Liver (tissue), 9 donors: ENCODE measurements around the gene SLC1A2. TPM values are rescaled to one million over a fixed set of nuclear protein-coding genes. Genes with fewer than 3 reads are reported as not detected.

ENCODE experiments used
- DNase-seq: peaks from one replicate; pipeline ENCODE4 v3.0.0-alpha.2; 2017; ENCODE audit warnings: low spot score
- H3K27ac ChIP-seq, 2 donors: one replicate each; pipeline ENCODE4 v1.7.0; 2013; ENCODE audit warnings: inconsistent platforms in 2 of 2, low read length in 2 of 2, control low read depth in 1 of 2, low read depth in 1 of 2, mild to moderate bottlenecking in 1 of 2
- H3K27me3 ChIP-seq, 4 donors: one replicate each; pipeline versions ENCODE4 v1.6.1 to v1.7.0; 2013; ENCODE audit warnings: low read length in 3 of 4, inconsistent platforms in 1 of 4, mild to moderate bottlenecking in 1 of 4, moderate library complexity in 1 of 4; ENCODE audit not compliant: control insufficient read depth in 4 of 4, insufficient read depth in 4 of 4
- H3K36me3 ChIP-seq, 4 donors: one replicate each; pipeline versions ENCODE4 v1.6.1 to v1.7.0; 2013; ENCODE audit warnings: low read length in 3 of 4, mild to moderate bottlenecking in 3 of 4, low read depth in 1 of 4, moderate library complexity in 1 of 4; ENCODE audit not compliant: control insufficient read depth in 4 of 4, insufficient read depth in 3 of 4
- H3K4me1 ChIP-seq, 4 donors: one replicate each; pipeline versions ENCODE4 v1.6.1 to v1.7.0; 2013; ENCODE audit warnings: low read length in 3 of 4, mild to moderate bottlenecking in 3 of 4, moderate library complexity in 1 of 4; ENCODE audit not compliant: control insufficient read depth in 4 of 4, insufficient read depth in 4 of 4
- H3K4me3 ChIP-seq, 3 donors: one replicate each; pipeline versions ENCODE4 v1.6.1 to v1.7.0; 2013; ENCODE audit warnings: low read length in 3 of 3, control low read depth in 1 of 3, low read depth in 1 of 3, mild to moderate bottlenecking in 1 of 3
- H3K9ac ChIP-seq, 2 donors: one replicate each; pipeline ENCODE4 v1.7.0; 2013; ENCODE audit warnings: low read length in 2 of 2, mild to moderate bottlenecking in 2 of 2, moderate library complexity in 2 of 2, control low read depth in 1 of 2, low read depth in 1 of 2
- H3K9me3 ChIP-seq, 4 donors: one replicate each; pipeline versions ENCODE4 v1.6.1 to v1.7.0; 2013; ENCODE audit warnings: low read length in 3 of 4; ENCODE audit not compliant: control insufficient read depth in 4 of 4
- EGR1 ChIP-seq, 2 donors: IDR thresholded peaks; 2 replicates each; pipeline ENCODE4 v1.6.1; 2016 to 2018; ENCODE audit warnings: antibody characterized with exemption in 2 of 2, low read depth in 2 of 2
- FOXA1 ChIP-seq: IDR thresholded peaks from 2 replicates; pipeline ENCODE4 v1.6.1; 2016; ENCODE audit warnings: antibody characterized with exemption
- GABPA ChIP-seq, 2 donors: IDR thresholded peaks in 1 of 2; conservative IDR thresholded peaks in 1 of 2; 2 replicates each; pipeline ENCODE4 v1.6.1; 2016; ENCODE audit warnings: antibody characterized with exemption in 2 of 2, mild to moderate bottlenecking in 1 of 2, moderate library complexity in 1 of 2
- HNF4A ChIP-seq, 2 donors: conservative IDR thresholded peaks; 2 replicates each; pipeline ENCODE4 v1.6.1; 2016; ENCODE audit warnings: antibody characterized with exemption in 2 of 2, mild to moderate bottlenecking in 2 of 2
- JUND ChIP-seq, 2 donors: IDR thresholded peaks; 2 replicates each; pipeline ENCODE4 v1.6.1; 2016; ENCODE audit warnings: antibody characterized with exemption in 2 of 2
- NR2F2 ChIP-seq: IDR thresholded peaks from 2 replicates; pipeline ENCODE4 v1.6.1; 2016; ENCODE audit warnings: antibody characterized with exemption
- RAD21 ChIP-seq, 2 donors: IDR thresholded peaks; 2 replicates each; pipeline ENCODE4 v1.6.1; 2016; ENCODE audit warnings: antibody characterized with exemption in 2 of 2, mild to moderate bottlenecking in 2 of 2
- RXRA ChIP-seq, 2 donors: IDR thresholded peaks; 2 replicates each; pipeline ENCODE4 v1.6.1; 2017 to 2018; ENCODE audit warnings: antibody characterized with exemption in 2 of 2, mild to moderate bottlenecking in 1 of 2
- SP1 ChIP-seq: IDR thresholded peaks from 2 replicates; pipeline ENCODE4 v1.6.1; 2018; ENCODE audit warnings: antibody characterized with exemption, mild to moderate bottlenecking
- TAF1 ChIP-seq: conservative IDR thresholded peaks from 2 replicates; pipeline ENCODE4 v1.6.1; 2016; ENCODE audit warnings: antibody characterized with exemption, mild to moderate bottlenecking
- WGBS: extraction: QIAGEN DNeasy Blood & Tissue Kit; methylation state at CpG from one replicate; pipeline ENCODE4 v1.1.7; 2013; 5-methylcytosine and 5-hydroxymethylcytosine counted together
- polyA plus RNA-seq, 2 donors: library from polyadenylated mRNA; stranded (reverse) in 1 of 2; unstranded in 1 of 2; fragments of 200-250 nt in 1 of 2; fragments of >200 nt in 1 of 2; fragmentation: Nextera tagmentation in 1 of 2; extraction: Ambion mirVana in 1 of 2; gene quantifications; one replicate each; pipeline versions ENCODE4 v1.2.1 to v1.2.3, GENCODE V29; 2013 to 2015
- total RNA-seq, 2 donors: library from RNA; depleted of rRNA; stranded (reverse); fragments of >200 nt; gene quantifications; one replicate each; pipeline ENCODE4 v1.2.3, GENCODE V29; 2014
- TF ChIP-seq, protein P1 (sequence below): IDR thresholded peaks from 2 replicates; pipeline ENCODE4 v1.6.1; 2016; ENCODE audit warnings: antibody characterized with exemption, mild to moderate bottlenecking
- TF ChIP-seq, protein P2 (sequence below): IDR thresholded peaks from 2 replicates; pipeline ENCODE4 v1.6.1; 2016; ENCODE audit warnings: antibody characterized with exemption
- TF ChIP-seq, protein P3 (sequence below): IDR thresholded peaks from 2 replicates; pipeline ENCODE4 v1.6.1; 2016; ENCODE audit warnings: antibody characterized with exemption
- TF ChIP-seq, protein P4 (sequence below): fragments of 150-350 bp; IDR thresholded peaks from 2 replicates; pipeline ENCODE4 v1.5.1; 2017; ENCODE audit warnings: improper control_type of control experiment, low read depth, low read length; ENCODE audit not compliant: missing input control
- donor health status: healthy.
- donor health status: healthy.
- donor health status: healthy.
- donor health status: healthy.
- donor health status: healthy.

The SLC1A2 gene
- total and polyA plus RNA-seq, 4 donors, result 6.4 to 19.5 (median 13.5) TPM

DNA sequence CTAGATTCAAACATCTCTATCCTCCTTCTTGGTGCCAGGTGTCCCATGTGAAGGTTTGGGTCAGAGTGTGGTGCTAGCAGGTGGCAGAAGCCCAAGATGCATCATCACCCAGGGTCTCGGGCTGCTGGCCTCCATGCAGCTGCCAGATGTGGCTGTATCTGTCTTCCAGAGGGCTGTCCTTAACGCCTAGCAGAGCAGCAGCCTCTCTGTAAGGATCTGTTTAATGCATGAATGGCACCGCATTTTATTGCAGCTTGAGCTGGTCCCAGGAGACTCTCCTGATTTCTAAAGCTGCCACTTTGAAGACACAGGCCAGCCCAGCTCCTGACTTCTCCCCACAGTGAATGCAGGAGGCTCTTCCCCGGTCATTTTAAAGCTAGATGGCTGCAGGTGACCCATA is 26.3 kb downstream of the SLC1A2 start:
- no peaks in the 10 kb centered on the region for H3K27me3 ChIP-seq
- no peaks in the 10 kb centered on the region for H3K36me3 ChIP-seq
- no peak overlapping the region for H3K27ac ChIP-seq
- H3K4me3 ChIP-seq, result no peak overlapping the region
- H3K4me1 ChIP-seq, result peaks cover 0 to 14% (median 11%) of the 10 kb centered on the region in 4 donors
- TF ChIP-seq, protein P1, sequence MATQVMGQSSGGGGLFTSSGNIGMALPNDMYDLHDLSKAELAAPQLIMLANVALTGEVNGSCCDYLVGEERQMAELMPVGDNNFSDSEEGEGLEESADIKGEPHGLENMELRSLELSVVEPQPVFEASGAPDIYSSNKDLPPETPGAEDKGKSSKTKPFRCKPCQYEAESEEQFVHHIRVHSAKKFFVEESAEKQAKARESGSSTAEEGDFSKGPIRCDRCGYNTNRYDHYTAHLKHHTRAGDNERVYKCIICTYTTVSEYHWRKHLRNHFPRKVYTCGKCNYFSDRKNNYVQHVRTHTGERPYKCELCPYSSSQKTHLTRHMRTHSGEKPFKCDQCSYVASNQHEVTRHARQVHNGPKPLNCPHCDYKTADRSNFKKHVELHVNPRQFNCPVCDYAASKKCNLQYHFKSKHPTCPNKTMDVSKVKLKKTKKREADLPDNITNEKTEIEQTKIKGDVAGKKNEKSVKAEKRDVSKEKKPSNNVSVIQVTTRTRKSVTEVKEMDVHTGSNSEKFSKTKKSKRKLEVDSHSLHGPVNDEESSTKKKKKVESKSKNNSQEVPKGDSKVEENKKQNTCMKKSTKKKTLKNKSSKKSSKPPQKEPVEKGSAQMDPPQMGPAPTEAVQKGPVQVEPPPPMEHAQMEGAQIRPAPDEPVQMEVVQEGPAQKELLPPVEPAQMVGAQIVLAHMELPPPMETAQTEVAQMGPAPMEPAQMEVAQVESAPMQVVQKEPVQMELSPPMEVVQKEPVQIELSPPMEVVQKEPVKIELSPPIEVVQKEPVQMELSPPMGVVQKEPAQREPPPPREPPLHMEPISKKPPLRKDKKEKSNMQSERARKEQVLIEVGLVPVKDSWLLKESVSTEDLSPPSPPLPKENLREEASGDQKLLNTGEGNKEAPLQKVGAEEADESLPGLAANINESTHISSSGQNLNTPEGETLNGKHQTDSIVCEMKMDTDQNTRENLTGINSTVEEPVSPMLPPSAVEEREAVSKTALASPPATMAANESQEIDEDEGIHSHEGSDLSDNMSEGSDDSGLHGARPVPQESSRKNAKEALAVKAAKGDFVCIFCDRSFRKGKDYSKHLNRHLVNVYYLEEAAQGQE, result no peak
- TF ChIP-seq TAF1, result no peak
- no peak for TF ChIP-seq GABPA (IDR thresholded peaks at IDR 0.05 in 1 of 2, conservative IDR thresholded peaks at IDR 0.05 in 1 of 2)
- TF ChIP-seq JUND (IDR thresholded peaks at IDR 0.05), result no peak
- no peak for TF ChIP-seq EGR1 (IDR thresholded peaks at IDR 0.05; ENCODE audit: low read depth in 2 of 2)
- TF ChIP-seq, protein P2, sequence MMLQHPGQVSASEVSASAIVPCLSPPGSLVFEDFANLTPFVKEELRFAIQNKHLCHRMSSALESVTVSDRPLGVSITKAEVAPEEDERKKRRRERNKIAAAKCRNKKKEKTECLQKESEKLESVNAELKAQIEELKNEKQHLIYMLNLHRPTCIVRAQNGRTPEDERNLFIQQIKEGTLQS, result no peak
- TF ChIP-seq, protein P3, sequence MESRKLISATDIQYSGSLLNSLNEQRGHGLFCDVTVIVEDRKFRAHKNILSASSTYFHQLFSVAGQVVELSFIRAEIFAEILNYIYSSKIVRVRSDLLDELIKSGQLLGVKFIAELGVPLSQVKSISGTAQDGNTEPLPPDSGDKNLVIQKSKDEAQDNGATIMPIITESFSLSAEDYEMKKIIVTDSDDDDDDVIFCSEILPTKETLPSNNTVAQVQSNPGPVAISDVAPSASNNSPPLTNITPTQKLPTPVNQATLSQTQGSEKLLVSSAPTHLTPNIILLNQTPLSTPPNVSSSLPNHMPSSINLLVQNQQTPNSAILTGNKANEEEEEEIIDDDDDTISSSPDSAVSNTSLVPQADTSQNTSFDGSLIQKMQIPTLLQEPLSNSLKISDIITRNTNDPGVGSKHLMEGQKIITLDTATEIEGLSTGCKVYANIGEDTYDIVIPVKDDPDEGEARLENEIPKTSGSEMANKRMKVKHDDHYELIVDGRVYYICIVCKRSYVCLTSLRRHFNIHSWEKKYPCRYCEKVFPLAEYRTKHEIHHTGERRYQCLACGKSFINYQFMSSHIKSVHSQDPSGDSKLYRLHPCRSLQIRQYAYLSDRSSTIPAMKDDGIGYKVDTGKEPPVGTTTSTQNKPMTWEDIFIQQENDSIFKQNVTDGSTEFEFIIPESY, result no peak
- TF ChIP-seq FOXA1, result no peak
- TF ChIP-seq, protein P4, sequence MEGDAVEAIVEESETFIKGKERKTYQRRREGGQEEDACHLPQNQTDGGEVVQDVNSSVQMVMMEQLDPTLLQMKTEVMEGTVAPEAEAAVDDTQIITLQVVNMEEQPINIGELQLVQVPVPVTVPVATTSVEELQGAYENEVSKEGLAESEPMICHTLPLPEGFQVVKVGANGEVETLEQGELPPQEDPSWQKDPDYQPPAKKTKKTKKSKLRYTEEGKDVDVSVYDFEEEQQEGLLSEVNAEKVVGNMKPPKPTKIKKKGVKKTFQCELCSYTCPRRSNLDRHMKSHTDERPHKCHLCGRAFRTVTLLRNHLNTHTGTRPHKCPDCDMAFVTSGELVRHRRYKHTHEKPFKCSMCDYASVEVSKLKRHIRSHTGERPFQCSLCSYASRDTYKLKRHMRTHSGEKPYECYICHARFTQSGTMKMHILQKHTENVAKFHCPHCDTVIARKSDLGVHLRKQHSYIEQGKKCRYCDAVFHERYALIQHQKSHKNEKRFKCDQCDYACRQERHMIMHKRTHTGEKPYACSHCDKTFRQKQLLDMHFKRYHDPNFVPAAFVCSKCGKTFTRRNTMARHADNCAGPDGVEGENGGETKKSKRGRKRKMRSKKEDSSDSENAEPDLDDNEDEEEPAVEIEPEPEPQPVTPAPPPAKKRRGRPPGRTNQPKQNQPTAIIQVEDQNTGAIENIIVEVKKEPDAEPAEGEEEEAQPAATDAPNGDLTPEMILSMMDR, result no peak
- no peak for TF ChIP-seq NR2F2
- TF ChIP-seq SP1, result no peak
- no peak for DNase-seq
- H3K9ac ChIP-seq, result no peak overlapping the region
- no peaks in the 10 kb centered on the region for H3K9me3 ChIP-seq
- WGBS, result 86% methylated on average over 4 of the region's 4 CpGs

DNA sequence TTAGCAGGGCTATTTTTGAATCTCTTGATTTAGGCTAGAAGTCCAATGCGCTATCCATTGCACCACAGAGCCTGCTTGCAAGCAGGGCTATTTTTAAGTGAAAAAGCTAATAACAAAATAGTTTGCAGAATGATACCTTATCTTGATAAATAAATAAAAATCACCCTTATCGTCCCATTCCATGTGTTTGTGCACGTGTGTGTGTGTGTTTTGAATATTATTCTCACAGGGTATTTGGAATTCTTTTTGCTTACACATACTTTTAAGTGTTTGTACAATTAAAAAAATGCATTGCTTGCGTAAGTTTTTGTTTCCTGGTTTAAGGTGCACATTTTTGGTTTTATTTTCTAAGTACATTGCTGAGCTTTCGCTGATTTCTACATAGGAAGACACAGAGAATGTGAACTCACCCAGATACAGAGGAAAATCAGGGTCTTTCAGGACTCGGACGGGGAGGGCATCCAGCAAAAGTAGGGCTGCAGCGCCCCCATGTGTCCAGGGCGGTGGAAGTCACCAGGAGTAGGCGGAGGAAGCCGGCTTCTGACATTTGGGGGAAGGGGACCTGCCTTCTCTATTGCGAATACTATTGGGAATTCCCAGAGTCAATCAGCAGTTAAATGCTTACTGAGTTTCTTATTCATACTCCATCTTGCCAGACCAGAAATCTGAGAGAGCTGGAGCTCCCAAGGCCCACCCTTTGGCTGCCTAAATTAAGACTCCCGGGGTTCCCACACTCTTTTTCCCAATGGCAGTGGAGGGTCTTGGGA is 27.3 kb downstream of the SLC1A2 start:
- no peak for TF ChIP-seq FOXA1
- TF ChIP-seq EGR1 (IDR thresholded peaks at IDR 0.05; ENCODE audit: low read depth in 2 of 2), result peak; percentile 10 to 21
- TF ChIP-seq RXRA (IDR thresholded peaks at IDR 0.05), result peak in 1 of 2 donors; percentile 29
- TF ChIP-seq JUND (IDR thresholded peaks at IDR 0.05), result peak in 1 of 2 donors; percentile 23
- peak; percentile 21 to 61 for TF ChIP-seq HNF4A (conservative IDR thresholded peaks at IDR 0.05)
- TF ChIP-seq, protein P4, result peak; percentile 89
- TF ChIP-seq RAD21 (IDR thresholded peaks at IDR 0.05), result peak; percentile 97
- no peak for TF ChIP-seq NR2F2
- TF ChIP-seq, protein P2, result peak; percentile 51
- DNase-seq, result peak; percentile 81
- Histone ChIP-seq H3K27me3 (no peaks in the 10 kb centered on the region), H3K4me3 (peak overlapping the region in 1 of 3 donors; percentile 19), H3K9me3 (no peaks in the 10 kb centered on the region), H3K36me3 (no peaks in the 10 kb centered on the region), H3K9ac (peak overlapping the region; percentile 43 to 68), H3K27ac (peak overlapping the region; percentile 75 to 88), H3K4me1 (peaks cover 0 to 14% (median 11%) of the 10 kb centered on the region in 4 donors)
- 13% methylated on average over 13 of the region's 13 CpGs for WGBS
